Left hindlimb (tissue), 1 donor: ENCODE results near the gene APH1B.
A peak's percentile ranks its signal among the peaks of the same experiment; 100 is the strongest.
"Not testable (repeated sequence)": the region's sequence is repeated elsewhere in the genome, so short reads cannot be mapped to it uniquely, and the experiment has no call there.

Experiments
- DNase-seq: peaks from one replicate; pipeline ENCODE4 v3.0.0-alpha.2; 2018

The APH1B gene

DNA sequence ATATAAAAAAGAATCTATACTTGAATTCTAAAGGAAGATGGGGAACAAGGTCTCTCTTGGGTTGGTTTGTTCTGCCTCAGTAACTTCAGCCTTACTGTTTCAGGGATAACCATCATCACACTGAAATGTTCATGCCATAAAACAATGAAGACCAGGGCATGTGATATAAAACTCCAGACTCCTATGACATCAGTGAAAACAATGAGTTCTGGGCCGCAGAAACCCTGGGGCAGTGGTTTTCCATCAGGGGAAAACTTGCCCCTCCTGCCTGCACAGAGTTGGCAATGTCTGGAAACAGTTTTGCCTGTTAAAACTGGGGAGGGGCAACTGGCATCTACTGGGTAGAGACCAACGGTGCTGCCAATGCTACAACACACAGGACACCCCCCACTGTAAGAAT, 57.4 kb downstream of the APH1B start:
- DNase-seq, result no peak

GRCh38 chr15:63335543-63336240, 58.3 kb downstream of the APH1B start:
- no peak for DNase-seq

- DNase-seq, result no peak
Observed at GRCh38 chr15:63337046-63337445, 59.6 kb downstream of the APH1B start.

DNA sequence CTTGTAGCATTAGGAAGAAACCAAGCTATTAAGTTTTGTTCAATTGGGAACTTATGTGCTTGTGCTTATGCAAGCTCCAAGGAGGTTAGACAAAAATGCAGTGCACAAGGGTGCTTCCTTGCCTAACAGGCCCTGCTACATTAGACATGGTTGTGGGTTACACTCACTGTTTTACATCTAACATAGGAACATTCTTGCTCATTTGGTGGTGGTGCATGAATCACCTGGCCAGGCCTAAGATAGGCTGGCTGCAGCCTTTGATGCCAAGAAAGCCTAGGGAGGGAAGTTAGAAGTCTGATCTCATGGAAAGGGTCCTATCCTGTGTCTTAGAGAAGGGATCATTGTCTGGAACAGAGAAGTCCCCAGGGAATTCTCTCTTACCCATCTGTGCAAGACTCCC, 60.8 kb downstream of the APH1B start:
- DNase-seq, result no peak

- DNase-seq, result no peak
Observed at GRCh38 chr15:63339006-63339766, 61.8 kb downstream of the APH1B start.

DNA sequence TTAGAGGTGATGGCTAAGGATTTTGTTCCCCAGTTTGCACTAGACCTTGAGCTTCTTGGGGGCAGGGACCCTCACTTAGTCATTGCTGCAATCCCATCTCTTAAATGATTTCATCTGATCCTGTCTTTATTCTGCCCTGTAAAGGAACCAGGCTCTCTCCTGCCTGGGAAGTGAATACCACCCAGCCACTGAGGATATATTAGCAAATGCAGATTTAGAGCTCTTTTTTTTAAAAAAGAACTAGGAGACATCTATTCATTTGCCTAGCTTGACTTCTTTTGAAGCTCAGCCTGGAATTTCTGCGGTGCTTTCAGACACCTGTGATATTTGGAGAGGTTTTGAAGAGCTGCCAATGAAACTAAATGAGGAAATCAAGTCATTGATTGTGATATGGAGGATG, 62.4 kb downstream of the APH1B start:
- no peak for DNase-seq

GRCh38 chr15:63340353-63340752, 62.9 kb downstream of the APH1B start:
- no peak for DNase-seq

DNA sequence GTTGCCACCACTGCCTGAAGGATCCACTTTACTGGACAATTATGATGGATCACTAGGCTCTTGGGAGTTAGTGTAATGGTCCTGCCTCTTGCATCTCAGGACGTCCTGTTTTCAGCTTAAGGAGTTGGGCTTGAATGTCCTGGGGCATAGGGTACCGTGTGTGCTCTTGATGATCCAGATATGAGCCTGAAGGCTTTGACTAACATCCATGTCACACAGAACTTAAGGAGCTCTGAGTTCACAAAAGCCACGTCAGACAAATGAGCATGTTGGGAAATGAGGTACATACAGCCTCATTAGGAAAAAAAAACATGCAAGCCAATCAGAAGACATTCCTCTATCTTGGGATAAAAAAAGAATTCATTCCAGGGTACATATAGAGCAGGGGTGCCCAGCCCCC, 63.5 kb downstream of the APH1B start:
- DNase-seq, result no peak

DNA sequence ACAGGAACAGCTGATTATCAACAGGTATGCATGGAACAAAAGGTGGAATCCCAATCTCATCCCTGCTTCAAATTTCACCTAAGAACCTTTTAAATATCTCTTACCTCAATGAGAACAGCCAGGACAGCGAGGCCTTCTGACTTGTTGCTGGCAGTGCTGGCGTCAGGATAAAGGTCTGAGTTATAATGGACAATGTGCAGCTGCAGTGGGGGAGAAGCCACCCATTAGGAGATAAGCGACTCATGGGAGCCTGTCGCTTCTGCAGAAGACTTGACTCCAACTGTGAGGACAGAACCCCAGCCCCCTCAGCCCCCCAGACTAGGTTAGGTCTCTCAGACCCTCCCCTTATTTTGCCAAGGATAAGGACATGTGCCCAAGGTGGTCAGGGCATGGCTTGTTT, 64.5 kb downstream of the APH1B start:
- DNase-seq, result no peak

DNA sequence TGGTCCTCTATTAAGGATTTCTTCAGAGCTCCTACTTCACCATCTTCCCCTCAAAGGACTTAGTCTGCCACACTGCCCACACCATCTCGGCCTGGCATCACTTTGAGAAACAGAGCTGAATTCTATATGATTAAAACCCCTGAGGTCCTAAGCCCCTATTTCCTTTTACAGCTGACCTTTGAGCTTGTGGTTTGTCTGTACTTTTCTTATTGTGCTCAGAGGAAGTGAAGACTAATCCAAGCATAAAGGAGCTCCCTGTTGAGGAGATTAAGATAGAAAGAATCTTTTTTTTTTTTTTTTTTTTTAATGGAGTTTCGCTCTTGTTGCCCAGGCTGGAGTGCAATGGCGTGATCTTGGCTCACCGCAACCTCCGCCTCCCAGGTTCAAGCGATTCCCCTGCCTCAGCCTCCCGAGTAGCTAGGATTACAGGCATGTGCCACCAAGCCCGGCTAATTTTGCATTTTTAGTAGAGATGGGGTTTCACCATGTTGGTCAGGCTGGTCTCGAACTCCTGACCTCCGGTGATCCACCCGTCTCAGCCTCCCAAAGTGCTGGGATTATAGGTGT, 65.7 kb downstream of the APH1B start:
- DNase-seq, result not testable (repeated sequence)

DNA sequence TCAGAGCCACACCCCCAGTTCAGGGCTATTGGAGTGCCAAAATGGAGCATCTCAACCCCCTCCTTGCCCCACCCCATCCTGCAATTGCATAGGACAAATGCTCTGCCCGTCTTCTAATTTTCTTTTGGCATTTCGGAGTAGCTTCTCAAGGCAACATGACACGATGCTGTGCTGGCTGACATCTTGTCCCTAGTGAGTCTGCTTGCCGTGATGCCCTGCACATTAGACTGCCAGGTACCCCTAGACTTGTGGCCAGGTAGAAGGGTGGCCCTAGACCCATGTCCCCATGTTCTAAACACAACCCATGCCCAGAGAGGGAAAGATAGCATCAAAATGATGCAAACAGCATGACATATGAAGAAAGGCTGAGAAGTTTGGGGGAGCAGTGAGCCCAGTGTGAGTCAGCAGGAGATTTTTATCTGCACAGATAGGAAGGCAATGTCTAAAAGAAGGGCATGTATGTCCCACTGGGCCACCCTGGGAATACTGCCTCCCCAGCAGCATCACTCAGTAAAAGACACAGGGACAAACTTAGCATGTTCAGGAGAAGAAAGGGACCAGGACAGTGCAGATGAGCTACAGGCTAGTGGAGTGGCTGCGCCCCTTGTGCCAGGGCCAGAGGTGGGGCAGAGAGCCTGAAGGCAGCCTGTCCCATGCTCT, 67.5 kb downstream of the APH1B start:
- no peak for DNase-seq

- DNase-seq, result no peak
Observed at GRCh38 chr15:63345391-63345752, 68.0 kb downstream of the APH1B start.

- no peak for DNase-seq
Observed at GRCh38 chr15:63347074-63347857, 69.9 kb downstream of the APH1B start.

DNA sequence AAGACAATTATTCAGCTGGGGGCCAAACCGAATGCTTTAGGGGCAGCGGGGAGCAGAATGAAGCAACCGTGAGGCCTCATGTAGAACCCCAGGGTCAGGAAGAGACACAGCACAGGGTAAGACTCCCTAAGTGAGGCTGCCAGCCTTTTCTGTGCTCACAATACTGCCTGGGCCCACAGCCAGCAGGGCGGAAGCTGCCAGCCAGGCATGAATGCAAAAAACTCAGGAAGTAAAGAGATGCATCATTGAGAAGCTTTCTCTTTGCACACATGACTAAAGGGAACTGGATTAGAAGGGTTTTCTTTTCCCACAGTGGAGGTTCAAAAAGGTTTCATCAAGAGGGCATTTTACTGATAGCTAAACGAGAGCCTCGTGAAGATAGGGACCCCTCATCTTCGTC, 71.0 kb downstream of the APH1B start:
- DNase-seq, result peak; percentile 52

- no peak for DNase-seq
Observed at GRCh38 chr15:63349156-63349555, 71.8 kb downstream of the APH1B start.

DNA sequence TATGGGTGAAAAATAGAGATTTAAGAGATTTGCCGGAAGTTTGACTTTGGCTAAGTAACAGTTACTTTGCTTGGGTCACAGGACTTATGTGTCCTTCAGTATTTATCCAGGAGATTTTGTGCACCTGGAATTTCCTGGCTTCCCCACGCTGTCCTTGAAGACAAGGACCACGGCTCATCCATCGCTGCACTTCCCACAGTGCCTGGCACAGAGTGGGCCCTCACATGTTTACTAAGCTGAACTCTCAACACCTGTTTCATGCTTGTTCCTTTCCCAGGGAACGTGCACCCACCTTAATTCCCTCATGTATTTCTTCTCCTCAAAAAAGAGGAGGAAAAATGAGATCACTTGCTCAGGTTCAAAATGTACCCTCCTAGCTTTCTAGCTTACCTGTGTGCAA, 72.2 kb downstream of the APH1B start:
- no peak for DNase-seq

- DNase-seq, result no peak
Observed at GRCh38 chr15:63350178-63350621, 72.8 kb downstream of the APH1B start.

DNA sequence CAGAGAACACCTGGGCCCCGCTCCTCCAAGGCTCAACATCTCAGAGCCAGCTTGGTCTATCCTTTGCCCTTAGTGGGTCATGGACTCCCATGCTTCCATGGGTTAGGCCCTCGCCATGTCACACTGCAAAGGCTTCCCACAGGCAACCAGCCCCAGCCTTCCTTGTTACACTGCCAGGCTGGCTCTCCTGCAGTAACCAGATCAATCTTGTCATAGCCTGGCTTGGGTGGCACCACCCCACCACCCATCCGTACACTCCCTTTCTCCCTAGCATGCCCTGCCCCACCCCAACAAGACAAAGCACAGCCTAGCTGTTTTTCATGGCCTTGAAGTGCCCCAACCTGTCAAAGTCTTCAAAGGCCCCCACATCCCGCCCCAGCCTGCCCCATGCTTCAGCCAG, 73.8 kb downstream of the APH1B start:
- no peak for DNase-seq

- DNase-seq, result no peak
Observed at GRCh38 chr15:63352808-63353207, 75.4 kb downstream of the APH1B start.

GRCh38 chr15:63353261-63353660, 75.9 kb downstream of the APH1B start:
- DNase-seq, result no peak

- no peak for DNase-seq
Observed at GRCh38 chr15:63353887-63354286, 76.5 kb downstream of the APH1B start.

- no peak for DNase-seq
Observed at GRCh38 chr15:63354821-63355650, 77.6 kb downstream of the APH1B start.
